Ovary (tissue), 3 donors: ENCODE results near the gene KIF26A.

Experiments used
- CTCF ChIP-seq, 3 donors: fragments of 450-650 bp in 2 of 3; fragments of 200-600 bp in 1 of 3; IDR thresholded peaks; one replicate each; pipeline versions ENCODE4 v1.5.1 to v1.8.0; 2016 to 2022; ENCODE audit warnings: antibody characterized with exemption in 3 of 3, mild to moderate bottlenecking in 1 of 3
- POLR2A ChIP-seq: fragments of 450-650 bp; IDR thresholded peaks from one replicate; pipeline ENCODE4 v1.6.1; 2017; ENCODE audit warnings: antibody characterized with exemption, mild to moderate bottlenecking, moderate library complexity
- donor health status: DM: no; HTN: no; CAD: no.

DNA sequence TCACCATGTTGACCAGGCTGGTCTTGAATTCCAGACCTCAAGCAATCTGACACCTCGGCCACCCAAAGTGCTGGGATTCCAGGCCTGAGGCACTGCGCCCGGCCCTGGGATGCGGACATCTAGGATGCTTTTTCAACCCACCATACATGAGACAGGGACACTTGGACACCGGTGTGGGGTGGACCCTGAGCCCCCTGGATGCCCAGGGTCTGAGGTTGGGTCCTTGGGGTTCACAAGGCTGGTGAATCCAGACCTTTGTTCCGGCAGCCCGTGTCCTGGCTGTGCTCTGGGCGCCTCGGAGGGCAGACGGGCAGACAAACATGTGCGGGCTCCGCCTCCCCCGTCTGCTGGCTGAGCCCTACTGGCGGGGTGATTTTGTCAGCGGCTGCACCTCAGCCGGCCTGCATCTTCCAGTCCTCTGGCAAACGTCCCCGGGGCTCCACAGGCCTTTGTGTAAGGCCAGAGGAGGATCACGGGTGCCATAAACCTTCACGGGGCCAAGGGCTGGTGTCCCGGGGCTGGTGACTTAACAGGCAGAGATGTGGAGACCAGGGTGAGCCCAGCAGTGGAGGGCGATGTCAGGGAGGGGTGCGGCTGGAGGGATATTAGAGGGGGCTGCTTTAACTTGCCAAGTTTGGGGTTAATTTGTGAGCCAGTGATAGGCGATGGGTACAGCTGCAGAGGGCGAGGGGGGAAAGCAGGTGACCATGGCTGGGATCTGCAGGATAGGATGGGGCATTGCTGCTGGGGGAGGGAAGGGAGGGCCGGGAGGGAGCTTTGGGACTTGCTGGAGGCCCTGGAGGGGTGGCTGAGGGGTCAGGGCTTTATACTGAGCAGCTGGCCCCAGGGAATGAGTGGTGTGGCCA is 47.1 kb upstream of the KIF26A start:
- TF ChIP-seq CTCF (IDR thresholded peaks at IDR 0.05) (no peak), POLR2A (no peak)
